Activated CD4-positive, alpha-beta T cell treated with anti-CD3 and anti-CD28 coated beads, Interleukin-2, Interleukin-6, amounts not matched to agents 100 ng/mL and 50 ng/mL, durations not matched to agents 16 hours and 8 hours (primary cell): ENCODE results near the gene DNAAF1.
"Not testable (repeated sequence)": the region's sequence is repeated elsewhere in the genome, so short reads cannot be mapped to it uniquely, and the experiment has no call there.

Source experiments
- DNase-seq: peaks from one replicate; pipeline ENCODE4 v3.0.0-alpha.2; 2020

The DNAAF1 gene

DNA sequence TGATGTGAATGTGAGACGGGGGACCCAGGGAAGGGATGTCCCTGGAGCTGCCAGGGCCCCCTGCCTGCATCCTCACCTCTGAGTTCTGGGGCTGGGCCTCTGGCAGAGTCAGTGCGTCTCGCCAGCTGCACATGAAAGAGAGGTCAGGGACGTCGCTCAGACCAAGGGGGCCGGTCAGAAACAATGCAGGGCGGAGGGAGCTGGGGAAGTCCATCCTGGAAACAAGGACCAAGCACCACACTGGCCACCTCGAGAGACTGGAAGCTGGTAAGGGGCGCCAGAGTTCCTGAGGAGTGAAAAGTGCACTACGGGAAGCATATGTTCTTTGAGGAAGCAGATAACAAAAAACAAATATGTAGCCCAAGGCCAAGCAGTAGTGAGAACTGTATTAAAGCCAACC, 39.7 kb downstream of the DNAAF1 start:
- DNase-seq, result no peak

DNA sequence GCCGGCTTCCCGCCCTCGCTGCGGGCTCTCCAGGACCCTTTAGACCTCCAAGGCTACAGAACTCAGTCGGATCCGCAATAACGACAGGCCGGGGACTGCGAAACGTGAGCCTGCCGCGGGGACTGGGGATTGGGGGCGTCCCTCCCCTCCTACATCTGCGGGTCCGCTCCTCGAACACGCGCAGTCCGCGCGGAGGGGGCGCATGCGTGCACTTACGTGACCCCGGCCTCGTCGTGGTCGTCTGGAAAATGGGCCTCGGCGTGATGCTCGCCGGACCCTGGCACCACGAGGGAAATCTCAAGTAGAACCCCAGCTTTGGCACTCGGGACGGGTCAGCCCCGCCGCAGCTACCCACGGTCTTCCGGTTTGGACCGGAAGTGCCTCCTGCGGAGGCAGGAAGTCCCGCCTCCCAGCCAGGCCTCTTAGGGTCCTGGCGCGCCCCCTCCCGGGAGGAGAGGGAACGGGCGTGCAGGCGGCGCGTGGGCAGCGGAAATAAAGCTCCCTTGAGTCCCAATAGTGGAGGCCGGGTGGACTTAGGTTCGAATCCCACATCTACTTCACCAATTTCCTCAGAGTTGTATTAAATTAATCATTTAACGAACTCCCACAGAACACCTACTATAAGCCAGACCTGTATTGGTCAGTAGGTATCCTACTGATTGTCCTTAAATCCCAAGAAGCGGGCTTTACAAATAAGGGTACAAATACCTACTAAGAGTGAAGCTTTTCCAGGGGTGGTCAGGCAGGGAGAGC, 41.8 kb downstream of the DNAAF1 start, which contains the start of gene TAF1C:
TAF1C (minus strand) TSS at position 373 of the 753 bp plus-strand sequence. CDS start 2,069 bp downstream, outside the sequence.
- DNase-seq, result peak; percentile 95

DNA sequence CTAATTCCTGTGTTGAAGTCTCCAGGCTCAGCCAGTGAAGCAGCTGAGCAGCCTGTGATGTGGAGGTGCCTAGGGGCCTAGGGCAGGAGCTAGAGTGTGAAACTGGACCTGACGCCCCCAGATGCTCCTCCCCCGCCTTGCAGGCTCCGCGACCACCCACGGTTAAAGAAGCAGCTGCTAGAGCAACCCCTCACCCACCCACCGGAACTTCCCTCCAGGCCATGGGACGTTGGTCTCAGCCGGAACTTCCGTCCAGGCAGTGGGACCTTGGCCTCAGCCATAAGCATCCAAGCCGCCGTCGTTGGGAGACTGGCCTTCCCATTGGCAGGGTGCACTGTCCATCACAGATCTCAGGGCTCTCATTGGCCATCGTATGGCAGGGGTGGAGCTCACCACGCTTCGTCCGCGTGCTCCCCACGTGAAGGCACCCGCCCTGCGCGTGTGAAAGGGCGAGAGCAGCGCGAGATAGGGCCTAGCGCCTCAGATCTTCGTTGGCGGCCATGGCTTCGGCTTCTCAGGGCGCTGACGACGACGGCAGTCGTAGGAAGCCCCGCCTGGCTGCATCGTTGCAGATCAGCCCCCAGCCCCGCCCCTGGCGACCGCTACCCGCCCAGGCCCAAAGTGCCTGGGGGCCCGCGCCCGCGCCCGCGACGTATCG, 45.8 kb downstream of the DNAAF1 start, which contains the start of gene ADAD2:
ADAD2 (plus strand) TSS at position 427 of the 658 bp plus-strand sequence; CDS start at position 501, 74 bp downstream.
- no peak for DNase-seq

DNA sequence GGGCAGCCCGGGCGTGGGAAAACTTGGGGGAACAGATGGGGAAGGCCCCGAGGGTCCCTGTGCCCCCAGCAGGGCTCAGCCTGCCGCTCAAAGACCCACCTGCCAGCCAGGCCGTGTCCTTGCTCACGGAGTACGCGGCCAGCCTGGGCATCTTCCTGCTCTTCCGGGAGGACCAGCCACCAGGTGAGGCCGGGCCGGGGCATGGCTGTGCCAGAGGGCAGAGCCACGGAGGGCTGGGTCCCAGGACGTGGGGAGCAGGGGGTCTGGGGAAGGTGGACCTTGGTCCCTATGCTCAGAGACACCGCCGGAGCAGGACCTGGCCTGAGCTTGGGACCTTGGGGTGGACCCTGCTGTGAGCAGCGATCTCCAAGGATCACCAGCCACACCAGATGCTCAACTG, 46.4 kb downstream of the DNAAF1 start:
- no peak for DNase-seq

DNA sequence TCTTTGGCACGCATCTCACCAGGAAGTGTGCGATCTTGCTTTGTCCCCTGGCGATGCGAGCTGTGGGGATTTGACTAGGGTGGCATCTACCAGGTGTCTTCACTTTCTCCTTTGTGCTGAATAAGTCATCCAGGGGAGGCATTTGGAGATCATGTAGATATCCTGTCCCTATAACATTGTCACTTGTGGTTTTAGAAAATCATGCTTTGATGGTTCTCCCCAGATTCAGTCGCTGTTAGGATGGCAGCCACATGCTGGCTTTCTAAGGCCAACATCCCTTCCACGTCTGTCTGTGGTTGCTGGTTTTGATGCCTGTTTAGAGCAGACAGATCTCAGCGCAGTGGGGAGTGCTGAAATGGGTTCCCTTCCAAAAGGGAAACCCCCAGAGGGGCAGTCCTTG, 48.4 kb downstream of the DNAAF1 start:
- peak; percentile 13 for DNase-seq

DNA sequence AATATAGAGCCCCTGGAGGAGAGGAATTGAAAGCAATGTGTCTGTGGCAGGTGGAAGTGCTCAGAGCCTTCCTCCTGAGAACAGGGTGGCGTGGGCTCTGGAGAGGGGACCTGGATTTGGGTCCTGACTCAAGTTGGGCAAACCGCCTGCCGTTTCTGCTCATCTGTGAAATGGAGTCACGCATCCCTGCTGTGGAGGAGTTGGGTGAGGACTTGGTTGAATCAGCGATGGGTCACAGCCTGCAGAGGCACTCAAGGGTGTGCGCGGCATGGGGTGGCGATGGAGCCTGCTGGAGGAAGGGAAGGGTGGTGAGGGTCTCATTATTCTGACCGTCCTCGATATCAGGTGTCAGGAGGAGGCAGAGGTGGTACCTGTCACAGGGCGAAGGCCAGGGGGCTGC, 48.9 kb downstream of the DNAAF1 start:
- no peak for DNase-seq

DNA sequence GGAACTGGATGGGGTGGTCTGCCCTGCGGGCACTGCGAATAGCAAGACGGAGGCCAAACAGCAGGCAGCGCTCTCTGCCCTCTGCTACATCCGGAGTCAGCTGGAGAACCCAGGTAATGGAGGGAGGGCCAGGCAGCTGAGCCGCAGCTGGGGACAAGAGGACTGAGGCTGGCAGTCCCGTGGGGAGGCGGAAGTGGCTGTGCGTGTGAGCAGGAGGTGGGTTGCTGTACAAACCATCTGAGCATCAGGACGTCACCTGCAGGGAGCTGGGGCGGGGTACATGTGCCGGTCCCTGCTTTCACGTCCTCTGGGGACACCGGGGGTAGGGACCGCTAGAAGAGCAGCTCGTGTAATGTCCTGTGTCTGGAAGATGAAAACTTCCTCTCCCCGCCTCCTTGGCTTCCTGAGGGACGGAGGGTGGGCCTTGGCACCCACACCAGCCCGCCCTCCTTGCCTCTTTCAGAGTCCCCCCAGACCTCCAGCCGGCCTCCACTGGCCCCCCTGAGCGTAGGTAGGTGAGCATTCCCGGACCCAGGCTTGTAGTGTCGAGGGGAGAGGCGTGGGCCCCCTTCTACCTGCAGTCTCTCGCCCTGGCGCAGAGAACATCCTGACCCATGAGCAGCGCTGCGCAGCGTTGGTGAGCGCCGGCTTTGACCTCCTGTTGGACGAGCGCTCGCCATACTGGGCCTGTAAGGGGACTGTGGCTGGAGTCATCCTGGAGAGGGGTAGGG, 49.5 kb downstream of the DNAAF1 start:
- DNase-seq, result peak; percentile 12

DNA sequence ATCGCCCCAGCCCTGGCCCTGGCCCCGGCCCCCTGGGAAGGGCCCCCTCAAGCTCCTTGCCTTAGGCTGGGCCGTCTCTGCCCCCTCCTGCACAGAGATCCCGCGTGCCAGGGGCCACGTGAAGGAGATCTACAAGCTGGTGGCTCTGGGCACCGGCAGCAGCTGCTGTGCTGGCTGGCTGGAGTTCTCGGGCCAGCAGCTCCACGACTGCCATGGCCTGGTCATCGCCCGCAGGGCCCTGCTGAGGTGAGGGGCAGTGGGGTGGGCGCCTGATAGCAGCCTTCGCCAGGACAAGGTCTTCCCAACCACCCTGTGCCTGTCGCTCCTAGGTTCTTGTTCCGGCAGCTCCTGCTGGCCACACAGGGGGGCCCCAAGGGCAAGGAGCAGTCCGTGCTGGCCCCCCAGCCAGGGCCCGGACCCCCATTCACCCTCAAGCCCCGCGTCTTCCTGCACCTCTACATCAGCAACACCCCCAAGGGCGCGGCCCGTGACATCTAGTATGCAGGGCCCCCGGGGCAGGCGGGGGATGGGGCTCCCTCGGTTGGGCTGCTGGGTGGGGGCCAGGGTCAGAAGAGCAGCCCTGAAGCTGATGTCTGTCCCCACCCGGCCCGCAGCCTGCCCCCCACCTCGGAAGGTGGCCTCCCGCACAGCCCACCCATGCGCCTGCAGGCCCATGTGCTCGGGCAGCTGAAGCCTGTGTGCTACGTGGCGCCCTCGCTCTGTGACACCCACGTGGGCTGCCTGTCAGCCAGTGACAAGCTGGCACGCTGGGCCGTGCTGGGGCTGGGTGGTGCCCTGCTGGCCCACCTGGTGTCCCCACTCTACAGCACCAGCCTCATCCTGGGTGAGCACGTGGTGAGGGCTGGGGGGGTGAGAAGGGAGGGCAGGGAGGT, 50.3 kb downstream of the DNAAF1 start:
- no peak for DNase-seq

DNA sequence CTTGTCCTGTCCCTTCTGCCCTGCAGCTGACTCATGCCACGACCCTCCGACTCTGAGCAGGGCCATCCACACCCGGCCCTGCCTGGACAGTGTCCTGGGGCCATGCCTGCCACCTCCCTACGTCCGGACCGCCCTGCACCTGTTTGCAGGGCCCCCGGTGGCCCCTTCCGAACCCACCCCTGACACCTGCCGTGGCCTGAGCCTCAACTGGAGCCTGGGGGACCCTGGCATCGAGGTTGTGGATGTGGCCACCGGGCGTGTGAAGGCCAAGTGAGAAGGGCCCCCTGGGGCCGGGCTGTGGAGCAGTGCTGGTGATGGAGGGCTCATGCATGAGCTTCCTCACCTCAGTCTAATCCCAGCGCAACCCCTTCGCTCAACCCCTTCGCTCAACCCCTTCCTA, 51.0 kb downstream of the DNAAF1 start:
- DNase-seq, result no peak

DNA sequence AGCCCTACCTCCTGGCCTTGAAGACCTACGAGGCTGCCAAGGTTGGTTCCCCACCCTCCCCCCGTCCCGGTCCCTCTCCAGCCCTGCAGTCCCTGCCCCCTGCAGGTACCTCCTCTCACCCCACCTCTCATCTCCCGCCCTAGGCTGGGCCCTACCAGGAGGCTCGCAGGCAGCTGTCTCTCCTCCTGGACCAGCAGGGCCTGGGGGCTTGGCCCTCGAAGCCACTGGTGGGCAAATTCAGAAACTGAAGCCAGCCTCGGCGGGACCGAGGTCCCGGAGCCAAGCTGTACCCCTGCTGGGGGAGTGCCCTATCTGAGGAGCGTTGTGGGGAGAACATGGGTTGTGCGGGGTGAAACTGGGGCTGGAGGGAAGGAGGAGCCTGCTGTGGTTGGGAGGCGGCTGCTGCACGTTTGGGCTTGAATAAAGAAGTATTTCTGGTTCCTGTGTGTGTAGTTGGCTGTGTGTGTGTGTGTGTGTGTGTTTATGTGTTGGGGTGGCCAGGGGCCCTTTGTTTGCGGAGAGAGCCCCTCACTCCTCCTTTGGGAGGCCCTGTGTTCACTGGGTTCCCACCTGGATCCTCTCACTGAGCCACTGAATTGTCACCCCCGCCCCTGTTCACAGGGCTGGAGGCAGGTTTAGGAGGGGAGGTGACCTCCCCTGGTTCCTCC, 51.8 kb downstream of the DNAAF1 start:
- DNase-seq, result no peak

DNA sequence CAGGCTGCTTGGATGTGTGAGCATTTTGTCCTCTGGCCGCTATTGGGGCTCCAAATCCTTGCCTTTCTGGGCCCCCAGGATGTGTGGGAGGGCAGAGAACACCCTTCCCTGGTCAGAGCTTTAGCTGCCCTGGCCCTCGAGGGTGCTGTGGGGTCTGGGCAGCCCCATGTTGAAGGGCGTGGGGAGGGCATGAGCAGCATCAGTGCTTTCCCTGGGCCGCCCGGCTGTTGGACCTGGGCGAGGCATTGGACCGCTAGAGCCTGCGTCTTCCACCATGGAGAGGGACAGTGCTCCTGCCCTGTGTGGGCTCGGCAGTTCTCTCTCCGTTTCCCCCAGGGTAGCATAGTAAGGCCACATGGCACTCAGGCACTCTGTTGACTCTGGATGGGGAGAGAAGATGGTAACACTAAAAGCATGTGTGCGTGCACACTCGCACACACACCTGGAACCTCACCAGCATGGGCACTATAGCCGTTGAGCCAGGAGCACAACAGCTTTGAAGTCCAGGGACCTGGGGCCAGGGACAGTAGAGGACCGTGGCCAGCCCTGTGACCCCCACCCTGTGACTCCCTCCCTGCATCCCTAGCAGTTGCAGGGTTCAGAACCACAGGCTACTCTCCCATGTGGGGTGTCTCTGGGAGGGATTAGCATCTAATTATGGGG, 52.5 kb downstream of the DNAAF1 start:
- DNase-seq, result no peak

DNA sequence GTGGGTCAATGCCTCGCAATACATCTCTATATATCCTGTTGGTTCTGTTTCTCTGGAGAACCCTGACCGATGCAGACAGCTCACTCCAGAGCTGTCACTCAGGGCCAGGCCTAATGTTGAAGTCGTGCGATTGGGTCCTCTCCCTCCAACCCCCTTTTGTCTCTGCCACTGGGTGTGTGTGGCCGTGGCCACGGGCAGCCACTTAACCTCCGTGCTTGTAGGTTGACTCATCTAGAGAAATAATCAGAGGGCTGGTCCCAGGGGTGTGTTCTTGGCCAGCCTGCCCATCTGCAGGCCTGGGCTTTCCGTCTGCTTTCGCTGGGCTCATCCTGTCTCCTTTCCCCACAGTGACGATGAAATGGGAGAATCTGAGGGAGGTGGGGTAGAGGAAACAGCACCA, 53.3 kb downstream of the DNAAF1 start:
- no peak for DNase-seq

DNA sequence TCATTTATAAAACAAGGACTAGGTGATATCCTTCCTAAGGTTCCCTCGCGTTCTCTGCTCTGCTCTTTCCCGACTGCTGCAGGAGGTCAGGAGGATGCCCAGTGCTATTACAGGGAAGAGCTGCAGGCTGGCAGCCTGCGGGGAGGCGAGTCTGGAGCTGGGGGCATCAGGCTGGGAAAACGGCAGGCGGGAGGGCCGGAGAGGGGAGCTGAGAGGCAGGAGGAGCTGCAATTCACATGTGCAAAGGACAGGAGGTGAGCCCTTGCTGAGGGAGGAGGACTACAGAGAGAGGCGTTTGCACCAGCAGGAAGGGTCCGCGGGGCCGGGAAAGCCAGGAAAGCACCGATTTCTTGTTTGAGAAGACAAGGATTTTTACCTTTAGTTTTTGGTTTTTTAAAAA, 54.0 kb downstream of the DNAAF1 start:
- DNase-seq, result no peak

DNA sequence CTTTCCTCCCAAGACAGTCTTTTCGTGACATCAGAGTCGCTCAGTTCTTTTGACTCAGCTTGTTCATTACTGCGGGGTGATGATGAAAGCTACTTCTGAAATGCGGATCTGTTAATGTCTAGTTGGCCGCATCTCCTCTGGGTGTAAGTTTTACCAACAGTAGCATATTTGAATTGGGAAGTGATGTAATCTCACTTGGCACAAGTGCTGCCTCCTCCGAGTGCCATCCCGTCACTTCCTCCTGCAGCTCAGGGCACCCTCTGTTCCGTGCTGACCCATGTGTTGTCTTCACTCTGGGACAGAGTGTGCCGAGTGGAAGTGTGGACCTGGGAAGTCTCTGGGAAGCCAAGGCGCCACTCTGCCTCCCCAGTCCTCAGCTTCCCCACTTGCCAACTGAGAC, 54.8 kb downstream of the DNAAF1 start:
- no peak for DNase-seq

DNA sequence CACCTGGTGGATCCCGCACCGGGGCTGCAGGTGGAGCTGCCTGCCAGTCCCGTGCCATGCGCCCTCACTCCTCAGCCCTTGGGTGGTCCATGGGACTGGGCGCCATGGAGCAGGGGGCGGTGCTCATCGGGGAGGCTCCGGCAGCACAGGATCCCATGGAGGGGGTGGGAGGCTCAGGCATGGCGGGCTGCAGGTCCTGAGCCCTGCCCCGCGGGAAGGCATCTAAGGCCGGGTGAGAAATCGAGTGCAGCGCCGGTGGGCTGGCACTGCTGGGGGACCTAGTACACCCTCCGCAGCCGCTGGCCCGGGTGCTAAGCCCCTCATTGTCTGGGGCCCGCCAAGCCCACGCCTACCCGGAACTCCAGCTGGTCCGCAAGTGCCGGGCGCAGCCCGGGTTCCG, 59.4 kb downstream of the DNAAF1 start:
- DNase-seq, result not testable (repeated sequence)

DNA sequence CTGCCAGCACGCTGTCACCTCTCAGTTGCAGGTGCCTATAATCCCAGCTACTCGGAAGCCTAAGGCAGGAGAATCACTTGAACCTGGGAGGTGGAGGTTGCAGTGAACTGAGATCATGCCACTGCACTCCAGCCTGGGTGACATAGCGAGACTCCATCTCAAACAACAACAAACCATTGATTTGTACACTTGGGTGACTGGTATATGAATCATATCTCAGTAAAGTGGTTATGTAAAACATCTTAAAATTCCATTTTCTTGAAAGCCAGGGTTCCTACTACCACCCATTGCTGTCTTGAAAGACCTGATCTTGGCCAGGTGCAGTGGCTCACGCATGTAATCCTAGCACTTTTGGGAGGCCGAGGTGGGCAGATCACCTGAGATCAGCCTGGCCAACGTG, 60.0 kb downstream of the DNAAF1 start:
- not testable (repeated sequence) for DNase-seq

DNA sequence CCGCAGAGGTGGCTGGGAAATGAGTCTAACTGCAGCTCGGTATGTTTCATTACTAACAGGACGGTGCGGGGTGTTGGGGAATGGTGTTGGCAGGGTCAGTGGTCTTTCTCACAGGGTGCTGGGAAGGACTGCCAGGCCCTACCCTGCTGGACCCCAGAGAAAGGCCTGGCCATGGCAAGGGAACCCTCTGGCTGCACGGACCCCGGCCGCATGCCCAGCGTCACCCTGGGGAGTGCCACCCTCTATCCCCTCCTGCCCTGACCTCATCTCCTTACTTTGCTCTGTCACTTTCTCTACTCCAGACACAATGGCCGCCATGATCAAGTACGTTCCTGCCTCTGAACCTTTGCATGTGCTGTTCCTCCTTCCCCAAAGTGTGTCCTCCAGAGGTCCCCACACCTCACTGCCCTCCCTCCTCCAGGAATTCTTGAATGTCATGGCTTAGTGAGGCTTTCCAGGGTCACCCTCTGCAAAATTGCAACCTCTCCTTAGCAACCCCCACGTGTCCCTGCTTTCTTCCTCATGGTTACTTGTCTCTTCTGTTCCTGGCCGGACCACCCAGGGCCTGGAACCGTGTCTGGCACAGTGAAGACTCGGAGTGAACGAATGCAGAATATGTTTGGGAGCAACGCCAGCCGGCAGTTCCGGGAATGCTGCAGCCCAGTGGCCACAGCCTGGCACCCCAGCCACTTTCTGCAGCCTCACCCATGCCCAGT, 61.0 kb downstream of the DNAAF1 start:
- DNase-seq, result no peak

DNA sequence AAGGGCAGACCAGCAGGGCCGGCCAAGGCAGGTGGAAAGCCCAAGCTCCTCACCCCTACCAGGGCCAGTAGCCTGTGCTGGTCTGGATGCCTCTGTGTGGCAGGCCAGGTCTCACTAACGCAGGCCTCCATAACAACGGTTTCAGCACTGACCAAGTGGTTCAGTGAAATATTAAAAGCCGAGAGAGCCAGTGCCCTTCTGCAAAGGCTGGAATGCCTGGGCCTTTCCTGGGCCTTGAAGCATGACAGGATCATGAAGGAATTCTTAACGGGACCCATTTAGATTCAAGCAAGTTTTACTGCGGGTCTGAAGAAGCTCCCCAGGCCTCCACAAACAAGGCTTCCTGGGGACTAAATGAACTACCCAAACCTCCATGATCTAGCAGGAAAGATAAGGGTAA, 62.1 kb downstream of the DNAAF1 start:
- DNase-seq, result no peak

DNA sequence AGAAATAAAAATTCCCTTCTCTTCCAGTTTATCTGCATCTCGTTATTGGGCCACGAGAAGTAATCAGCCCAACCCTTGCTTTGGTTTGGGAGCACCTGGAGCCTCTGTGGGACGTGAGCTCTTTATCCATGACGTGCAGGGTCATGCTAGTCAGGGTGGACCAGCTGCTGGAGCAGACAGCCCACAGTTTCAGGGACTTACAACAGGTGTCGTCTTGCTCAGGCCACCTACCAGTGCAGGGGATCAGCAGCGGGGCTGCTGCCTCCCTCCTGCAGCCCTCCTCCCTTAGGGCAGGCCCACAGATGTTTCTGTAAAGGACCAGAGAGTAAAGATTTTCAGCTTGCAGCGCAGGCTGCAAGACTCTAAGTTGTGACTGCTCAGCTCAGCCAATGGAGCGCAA, 62.8 kb downstream of the DNAAF1 start:
- DNase-seq, result no peak

DNA sequence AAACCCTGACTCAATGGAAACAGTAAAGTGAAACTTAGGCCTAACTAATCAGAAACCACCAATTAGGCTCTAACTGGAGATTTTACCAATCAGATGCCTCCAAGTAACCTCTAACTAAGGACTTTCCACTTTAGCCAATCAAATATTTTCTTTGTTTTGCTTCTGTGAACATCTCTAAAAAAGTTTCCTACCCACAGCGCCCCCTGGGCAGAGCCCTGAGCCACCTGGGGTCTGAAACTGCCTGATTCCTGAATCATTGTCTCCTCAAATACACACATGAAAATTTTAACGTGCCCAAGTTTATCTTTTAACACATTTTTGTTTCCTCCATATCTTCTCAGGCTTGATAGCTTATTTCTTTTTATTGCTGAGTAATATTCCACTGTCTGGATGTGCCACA, 64.9 kb downstream of the DNAAF1 start:
- DNase-seq, result no peak

DNA sequence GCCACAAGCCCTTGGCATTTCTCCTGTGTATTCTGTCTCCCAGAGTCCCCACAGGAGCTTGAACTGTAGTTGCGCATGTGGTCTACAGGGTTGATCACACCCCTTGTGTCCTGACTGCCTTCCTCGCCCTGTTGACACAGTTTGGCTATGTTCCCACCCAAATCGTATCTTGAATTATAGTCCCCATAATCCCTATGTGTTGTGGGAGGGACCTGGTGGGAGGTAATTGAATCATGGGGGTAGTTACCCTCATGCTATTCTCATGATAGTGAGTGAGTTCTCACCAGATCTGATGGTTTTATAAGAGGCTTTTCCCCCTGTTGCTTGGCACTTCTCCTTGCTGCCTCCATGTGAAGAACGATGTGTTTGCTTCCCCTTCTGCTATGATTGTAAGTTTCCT, 67.0 kb downstream of the DNAAF1 start:
- no peak for DNase-seq
